Endothelial cell of umbilical vein (primary cell): ENCODE data around the gene PLN. TPM values are rescaled to one million over a fixed set of nuclear protein-coding genes. Genes with fewer than 3 reads are reported as not detected.

ENCODE experiments used
- BruUV-seq: library from RNA; stranded (reverse); fragments of 400-500 nt; replicated peaks from 2 replicates; lab custom pipeline; 2021; lab: Mats Ljungman, UMichigan
- CTCF ChIA-PET: fragments of 300-600, 350-600 bp; sonication (Branson Sonifier 250); formaldehyde crosslinking; loops from one replicate; lab custom pipeline; 2021; ENCODE audit warnings: antibody characterized with exemption, inconsistent platforms; lab: Charles Lee
- POLR2A ChIA-PET: fragments of 300-600, 350-600 bp; sonication (Branson Sonifier 250); formaldehyde crosslinking; loops from one replicate; lab custom pipeline; 2021; ENCODE audit warnings: antibody characterized with exemption, inconsistent platforms; lab: Charles Lee
- DNase-seq: peaks from one replicate; pipeline ENCODE4 v3.0.0-alpha.2; 2011; ENCODE audit warnings: low read depth, low spot score
- FAIRE-seq: peaks from 2 replicates; lab custom pipeline; 2011; peaks lifted over from hg19 to GRCh38; lab: Jason Lieb, UNC
- H2AFZ ChIP-seq: 2 replicates; pipeline ENCODE4 v1.6.0; 2012; ENCODE audit warnings: low read depth, low read length, control low read depth, inconsistent platforms
- H3K27ac ChIP-seq: 2 replicates; pipeline ENCODE4 v1.5.1; 2011; ENCODE audit warnings: low read depth, mild to moderate bottlenecking, control low read depth, low read length, moderate library complexity; ENCODE audit not compliant: insufficient read depth
- H3K27me3 ChIP-seq, 2 experiments: 2 replicates each; pipeline versions ENCODE4 v1.6.0 to v1.6.1; 2011; ENCODE audit warnings: low read length in 2 of 2, mixed read lengths in 1 of 2; ENCODE audit not compliant: control insufficient read depth in 2 of 2, insufficient read depth in 2 of 2
- H3K36me3 ChIP-seq, 2 experiments: 2 replicates in 1 of 2; 3 replicates in 1 of 2; pipeline ENCODE4 v1.5.1; 2011; ENCODE audit warnings: low read length in 2 of 2, mild to moderate bottlenecking in 1 of 2, moderate library complexity in 1 of 2; ENCODE audit not compliant: control insufficient read depth in 2 of 2, insufficient read depth in 2 of 2; ENCODE audit errors: extremely low read depth in 1 of 2
- H3K4me1 ChIP-seq: 3 replicates; pipeline ENCODE4 v1.5.1; 2011; ENCODE audit warnings: mild to moderate bottlenecking, low read length; ENCODE audit not compliant: control insufficient read depth, insufficient read depth; ENCODE audit errors: extremely low read depth
- H3K4me2 ChIP-seq: 2 replicates; pipeline ENCODE4 v1.6.1; 2011; ENCODE audit warnings: low read length, control low read depth, mixed read lengths; ENCODE audit not compliant: insufficient read depth
- H3K4me3 ChIP-seq, 3 experiments: fragments of 200-600 bp in 1 of 3; sonication (generic), shearing (Covaris generic) in 1 of 3; replicated peaks in 1 of 3; 2 replicates each; pipeline ENCODE4 v1.5.1; 2011 to 2016; ENCODE audit warnings: control low read depth in 3 of 3, low read length in 3 of 3, mild to moderate bottlenecking in 2 of 3, inconsistent platforms in 1 of 3, low read depth in 1 of 3, moderate library complexity in 1 of 3; ENCODE audit not compliant: insufficient read depth in 1 of 3
- H3K79me2 ChIP-seq: 2 replicates; pipeline ENCODE4 v1.6.0; 2012; ENCODE audit warnings: low read length, inconsistent platforms; ENCODE audit not compliant: control insufficient read depth, insufficient read depth
- H3K9ac ChIP-seq: replicated peaks from 2 replicates; pipeline ENCODE3; 2011; ENCODE audit warnings: low read length, control low read depth; ENCODE audit not compliant: insufficient read depth; ENCODE audit errors: extremely low read depth
- H3K9me1 ChIP-seq: replicated peaks from 3 replicates; pipeline ENCODE4 v1.6.0; 2011; ENCODE audit warnings: mild to moderate bottlenecking, low read length; ENCODE audit not compliant: control insufficient read depth, insufficient read depth; ENCODE audit errors: extremely low read depth
- H3K9me3 ChIP-seq: replicated peaks from 2 replicates; pipeline ENCODE4 v1.5.1; 2012; ENCODE audit warnings: low read length, inconsistent platforms; ENCODE audit not compliant: control insufficient read depth, insufficient read depth
- H4K20me1 ChIP-seq: replicated peaks from 2 replicates; pipeline ENCODE3; 2011; ENCODE audit warnings: mild to moderate bottlenecking, low read length; ENCODE audit not compliant: control insufficient read depth, insufficient read depth; ENCODE audit errors: extremely low read depth
- CTCF ChIP-seq, 2 donors: IDR thresholded peaks; 1 replicate in 1 of 2; 2 replicates in 1 of 2; pipeline ENCODE4 v1.5.1; 2011; ENCODE audit warnings: low read length in 2 of 2, mild to moderate bottlenecking in 2 of 2, moderate library complexity in 2 of 2, control low read depth in 1 of 2, inconsistent platforms in 1 of 2, low read depth in 1 of 2; ENCODE audit not compliant: insufficient read depth in 1 of 2; ENCODE audit errors: extremely low read depth in 1 of 2
- EZH2 ChIP-seq: IDR thresholded peaks from 2 replicates; pipeline ENCODE4 v1.6.1; 2012; ENCODE audit warnings: borderline replicate concordance, low read depth, mild to moderate bottlenecking, moderate library complexity, low read length, inconsistent platforms; ENCODE audit not compliant: severe bottlenecking
- FOS ChIP-seq: IDR thresholded peaks from 2 replicates; pipeline ENCODE4 v1.6.1; 2011; ENCODE audit warnings: mild to moderate bottlenecking, low read length, moderate library complexity, borderline replicate concordance; ENCODE audit not compliant: insufficient read depth
- GATA2 ChIP-seq: IDR thresholded peaks from 2 replicates; pipeline ENCODE4 v1.7.0; 2011; ENCODE audit warnings: low read depth, mild to moderate bottlenecking, moderate library complexity, mixed read lengths, low read length; ENCODE audit not compliant: insufficient read length, insufficient read depth
- JUN ChIP-seq: IDR thresholded peaks from 2 replicates; pipeline ENCODE4 v1.6.1; 2011; ENCODE audit warnings: borderline replicate concordance, low read depth; ENCODE audit not compliant: insufficient read length, insufficient read depth
- MAX ChIP-seq: IDR thresholded peaks from 2 replicates; pipeline ENCODE4 v1.6.1; 2011; ENCODE audit not compliant: insufficient read depth, insufficient read length
- MYC ChIP-seq: IDR thresholded peaks from one replicate; pipeline ENCODE4 v1.6.1; 2011; ENCODE audit warnings: mild to moderate bottlenecking, low read depth, low read length
- POLR2A ChIP-seq: IDR thresholded peaks from 2 replicates; pipeline ENCODE4 v1.6.1; 2012; ENCODE audit warnings: low read depth, mild to moderate bottlenecking, control low read depth, low read length
- POLR2AphosphoS5 ChIP-seq: IDR thresholded peaks from 2 replicates; pipeline ENCODE4 v1.6.1; 2012; ENCODE audit warnings: low read depth, mild to moderate bottlenecking, control low read depth, low read length, moderate library complexity; ENCODE audit not compliant: insufficient read depth
- dilution Hi-C: fragments of 300-500 bp; cut with MboI; formaldehyde crosslinking; loops from one replicate; pipeline ENCODE4 v1.15.0; 2019; ENCODE audit warnings: low sequenced_read_pairs; ENCODE audit not compliant: extremely low pct_ligation_motif_present
- intact Hi-C: fragments of 100-400 bp; cut with micrococcal nuclease; formaldehyde crosslinking; loops from one replicate; pipeline ENCODE4 v1.10.0; 2022
- polyA plus RNA-seq, 4 experiments: library from polyadenylated mRNA; depleted of rRNA in 3 of 4; stranded (reverse) in 3 of 4; unstranded in 1 of 4; fragments of >200 nt; gene quantifications; 2 replicates each; pipeline versions ENCODE4 v1.2.1 to v1.2.3, GENCODE V29; 2011 to 2012; ENCODE audit warnings: missing spikeins in 1 of 4
- total RNA-seq: library from RNA; stranded (reverse); gene quantifications from 2 replicates; pipeline ENCODE4 v1.2.3, GENCODE V29; 2021

Gene PLN
- total and polyA plus RNA-seq, 2 donors (not counting 3 experiments of a cell fraction or from before 2014, with no cell fraction given): not detected

- no peak overlapping the region for H3K27ac ChIP-seq
- H3K9ac ChIP-seq: no peak overlapping the region
- H3K9me1 ChIP-seq: no peaks in the 10 kb centered on the region
- H3K9me3 ChIP-seq: no peaks in the 10 kb centered on the region
- CTCF ChIA-PET: interaction anchor here (1.0 to 1.4 kb wide), 2 partner anchors 66 to 223 kb away, joined by 3 to 5 read pairs; no protein-coding TSS in a partner anchor
- TF ChIP-seq CTCF (IDR thresholded peaks at IDR 0.05; ENCODE audit: extremely low read depth in 1 of 2, insufficient read depth in 1 of 2, low read depth in 1 of 2, low read length in 2 of 2) (no peak), JUN (no peak), MAX (no peak), FOS (no peak), EZH2 (no peak), POLR2AphosphoS5 (no peak), MYC (no peak), POLR2A (no peak), GATA2 (no peak)
- no TSS peak for BruUV-seq
- H3K4me3 ChIP-seq: no peak overlapping the region
- no peaks in the 10 kb centered on the region for H3K4me1 ChIP-seq
- dilution Hi-C loops: no loop called here
- intact Hi-C loops: no loop called here
- DNase-seq (no peak), FAIRE-seq (no peak)
- H3K27me3 ChIP-seq: no peaks in the 10 kb centered on the region
- POLR2A ChIA-PET: no interaction called here
- peaks cover 2% of the 10 kb centered on the region for H3K79me2 ChIP-seq
- H3K36me3 ChIP-seq: no peaks in the 10 kb centered on the region
- H4K20me1 ChIP-seq: no peaks in the 10 kb centered on the region
- no peak overlapping the region for H2AFZ ChIP-seq
- no peak overlapping the region for H3K4me2 ChIP-seq
Measured at GRCh38 chr6:118514689-118515088, 33.4 kb upstream of the PLN start.
